Activated CD8-positive, alpha-beta T cell treated with anti-CD3 and anti-CD28 coated beads for 36 hours (primary cell): ENCODE measurements around the gene NKAIN2. TPM values are rescaled to one million over a fixed set of nuclear protein-coding genes. Genes with fewer than 3 reads are reported as not detected.

Source experiments
- ATAC-seq: fragments of 200-7000 bp; cut with Tn5 transposase; one replicate; pipeline ENCODE4 v1.10.0; 2021; ENCODE audit warnings: mild to moderate bottlenecking, moderate library complexity
- CTCF ChIA-PET: fragments of 350-600 bp; sonication (Branson Sonifier 250); formaldehyde crosslinking; loops from one replicate; lab custom pipeline; 2021; ENCODE audit warnings: antibody characterized with exemption; lab: Charles Lee
- POLR2A ChIA-PET: fragments of 350-600 bp; sonication (Branson Sonifier 250); formaldehyde crosslinking; loops from one replicate; lab custom pipeline; 2021; ENCODE audit warnings: antibody characterized with exemption; lab: Charles Lee
- DNase-seq: peaks from one replicate; pipeline ENCODE4 v3.0.0-alpha.2; 2020
- H3K27ac Mint-ChIP-seq: one replicate; pipeline ENCODE4 v1.8.0; 2021; ENCODE audit warnings: mild to moderate bottlenecking, mixed read lengths
- H3K27me3 Mint-ChIP-seq: one replicate; pipeline ENCODE4 v1.8.0; 2021; ENCODE audit warnings: mixed read lengths
- H3K36me3 Mint-ChIP-seq: one replicate; pipeline ENCODE4 v1.8.0; 2021; ENCODE audit warnings: low read depth, mixed read lengths
- H3K4me1 Mint-ChIP-seq: one replicate; pipeline ENCODE4 v1.8.0; 2021; ENCODE audit warnings: low read depth, mixed read lengths
- H3K4me3 Mint-ChIP-seq: one replicate; pipeline ENCODE4 v1.8.0; 2021; ENCODE audit warnings: mild to moderate bottlenecking, moderate library complexity, mixed read lengths
- H3K9me3 Mint-ChIP-seq: one replicate; pipeline ENCODE4 v1.8.0; 2021; ENCODE audit warnings: mixed read lengths
- CTCF ChIP-seq: fragments of 200-600 bp; IDR thresholded peaks from one replicate; pipeline ENCODE4 v1.8.0; 2022; ENCODE audit warnings: antibody characterized with exemption, mild to moderate bottlenecking
- intact Hi-C: fragments of 100-400 bp; cut with micrococcal nuclease; formaldehyde crosslinking; loops from one replicate; pipeline ENCODE4 v1.10.0; 2022
- total RNA-seq, 2 experiments: library from RNA; stranded (reverse); gene quantifications; one replicate each; pipeline ENCODE4 v1.2.3, GENCODE V29; 2021

The NKAIN2 gene
- total RNA-seq, 2 experiments from 2014 or later: not detected

- DNase-seq (no peak), ATAC-seq (no peak)
- no peaks in the 10 kb centered on the region for H3K4me1 Mint-ChIP-seq
- no peak for TF ChIP-seq CTCF
- ChIA-PET CTCF (no interaction called here), POLR2A (no interaction called here)
- intact Hi-C loops: no loop called here
- H3K36me3 Mint-ChIP-seq: no peaks in the 10 kb centered on the region
- H3K27me3 Mint-ChIP-seq: no peaks in the 10 kb centered on the region
- H3K27ac Mint-ChIP-seq: no peak overlapping the region
- no peak overlapping the region for H3K4me3 Mint-ChIP-seq
- peaks cover 11% of the 10 kb centered on the region for H3K9me3 Mint-ChIP-seq
Measured at GRCh38 chr6:123953920-123954319, 150.3 kb downstream of the NKAIN2 start.

- Mint-ChIP-seq H3K4me3 (no peak overlapping the region), H3K36me3 (no peaks in the 10 kb centered on the region), H3K9me3 (peaks cover 14% of the 10 kb centered on the region), H3K27me3 (no peaks in the 10 kb centered on the region), H3K4me1 (no peaks in the 10 kb centered on the region), H3K27ac (no peak overlapping the region)
- ATAC-seq (no peak), DNase-seq (no peak)
- CTCF ChIA-PET: no interaction called here
- intact Hi-C loops: no loop called here
- POLR2A ChIA-PET: no interaction called here
- no peak for TF ChIP-seq CTCF
Measured at GRCh38 chr6:123956492-123957139, 153.0 kb downstream of the NKAIN2 start.

GRCh38 chr6:123962508-123962907 lies 158.8 kb downstream of the NKAIN2 start:
- TF ChIP-seq CTCF: no peak
- intact Hi-C loops: no loop called here
- ChIA-PET POLR2A (no interaction called here), CTCF (interaction anchor here (1.0 kb wide), 1 partner anchor 17 kb away, joined by 3 read pairs; no protein-coding TSS in a partner anchor)
- Mint-ChIP-seq H3K4me1 (no peaks in the 10 kb centered on the region), H3K27me3 (no peaks in the 10 kb centered on the region), H3K27ac (no peak overlapping the region), H3K4me3 (no peak overlapping the region), H3K36me3 (no peaks in the 10 kb centered on the region), H3K9me3 (peaks cover 3% of the 10 kb centered on the region)
- ATAC-seq (no peak), DNase-seq (no peak)

- intact Hi-C loops: no loop called here
- no peak for ATAC-seq
- no peaks in the 10 kb centered on the region for H3K4me1 Mint-ChIP-seq
- H3K27ac Mint-ChIP-seq: no peak overlapping the region
- no peak for DNase-seq
- H3K36me3 Mint-ChIP-seq: no peaks in the 10 kb centered on the region
- H3K9me3 Mint-ChIP-seq: peaks cover 3% of the 10 kb centered on the region
- H3K4me3 Mint-ChIP-seq: no peak overlapping the region
- CTCF ChIA-PET: no interaction called here
- no peaks in the 10 kb centered on the region for H3K27me3 Mint-ChIP-seq
- POLR2A ChIA-PET: no interaction called here
- no peak for TF ChIP-seq CTCF
Measured at GRCh38 chr6:123965894-123966293, 162.2 kb downstream of the NKAIN2 start.

- DNase-seq (no peak), ATAC-seq (no peak)
- no peak overlapping the region for H3K4me3 Mint-ChIP-seq
- no peaks in the 10 kb centered on the region for H3K36me3 Mint-ChIP-seq
- H3K4me1 Mint-ChIP-seq: no peaks in the 10 kb centered on the region
- intact Hi-C loops: no loop called here
- H3K27me3 Mint-ChIP-seq: no peaks in the 10 kb centered on the region
- no peak for TF ChIP-seq CTCF
- H3K9me3 Mint-ChIP-seq: no peaks in the 10 kb centered on the region
- ChIA-PET CTCF (no interaction called here), POLR2A (no interaction called here)
- no peak overlapping the region for H3K27ac Mint-ChIP-seq
Measured at GRCh38 chr6:123966618-123967017, 163.0 kb downstream of the NKAIN2 start.
